HuH-7 (cell line): ENCODE measurements around the gene PLEKHA6.
A peak's percentile ranks its signal among the peaks of the same experiment; 100 is the strongest.

Experiments
- DNase-seq: peaks from one replicate; pipeline ENCODE4 v3.0.0; 2011; ENCODE audit warnings: low spot score

PLEKHA6 gene

GRCh38 chr1:204262506-204263253, 97.0 kb downstream of the PLEKHA6 start:
- DNase-seq, result no peak

GRCh38 chr1:204261746-204262505, 97.8 kb downstream of the PLEKHA6 start:
- no peak for DNase-seq

DNA sequence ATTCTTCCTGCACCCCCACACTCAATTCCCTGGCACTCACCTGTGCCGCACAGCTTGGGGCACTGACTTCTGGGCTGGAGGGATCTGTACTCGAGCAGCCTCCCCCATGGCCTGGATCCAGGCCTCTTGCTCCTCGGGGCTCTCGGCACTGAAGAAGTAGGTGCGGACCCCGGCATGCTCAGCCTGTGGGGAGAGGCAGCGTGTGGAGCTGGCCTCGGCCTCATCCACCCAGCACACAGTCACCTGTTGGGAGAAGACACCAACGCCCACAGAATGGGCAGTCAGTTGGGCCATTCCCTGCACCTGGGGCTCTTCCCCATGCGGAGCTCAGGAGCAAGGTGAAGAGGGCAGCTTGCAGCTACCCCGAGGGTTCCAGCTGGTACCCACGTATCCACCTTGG, 98.5 kb downstream of the PLEKHA6 start:
- DNase-seq, result no peak

- DNase-seq, result no peak
Measured at GRCh38 chr1:204260601-204261197, 99.0 kb downstream of the PLEKHA6 start.

GRCh38 chr1:204259782-204260181, 99.9 kb downstream of the PLEKHA6 start:
- no peak for DNase-seq

DNA sequence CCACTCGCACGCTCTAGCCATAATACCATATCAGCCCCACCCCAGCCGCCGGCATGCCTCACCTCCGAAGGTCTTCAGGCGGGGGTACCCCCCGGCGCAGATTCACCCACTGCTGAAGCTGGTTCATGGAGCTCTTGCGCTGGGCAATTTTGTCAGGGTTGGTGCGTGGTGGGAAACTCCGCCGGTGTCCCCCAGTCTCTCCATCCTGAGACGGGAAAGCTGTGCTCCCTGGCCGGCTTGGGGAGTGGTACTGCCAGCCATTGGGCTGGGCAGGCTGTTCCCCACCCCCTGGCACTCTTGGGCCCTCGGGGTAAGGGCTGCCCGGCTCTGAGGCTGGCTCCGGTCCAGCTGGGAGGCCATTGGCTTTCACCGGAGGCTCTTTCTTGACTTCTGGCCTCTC, 100.5 kb downstream of the PLEKHA6 start:
- no peak for DNase-seq

DNA sequence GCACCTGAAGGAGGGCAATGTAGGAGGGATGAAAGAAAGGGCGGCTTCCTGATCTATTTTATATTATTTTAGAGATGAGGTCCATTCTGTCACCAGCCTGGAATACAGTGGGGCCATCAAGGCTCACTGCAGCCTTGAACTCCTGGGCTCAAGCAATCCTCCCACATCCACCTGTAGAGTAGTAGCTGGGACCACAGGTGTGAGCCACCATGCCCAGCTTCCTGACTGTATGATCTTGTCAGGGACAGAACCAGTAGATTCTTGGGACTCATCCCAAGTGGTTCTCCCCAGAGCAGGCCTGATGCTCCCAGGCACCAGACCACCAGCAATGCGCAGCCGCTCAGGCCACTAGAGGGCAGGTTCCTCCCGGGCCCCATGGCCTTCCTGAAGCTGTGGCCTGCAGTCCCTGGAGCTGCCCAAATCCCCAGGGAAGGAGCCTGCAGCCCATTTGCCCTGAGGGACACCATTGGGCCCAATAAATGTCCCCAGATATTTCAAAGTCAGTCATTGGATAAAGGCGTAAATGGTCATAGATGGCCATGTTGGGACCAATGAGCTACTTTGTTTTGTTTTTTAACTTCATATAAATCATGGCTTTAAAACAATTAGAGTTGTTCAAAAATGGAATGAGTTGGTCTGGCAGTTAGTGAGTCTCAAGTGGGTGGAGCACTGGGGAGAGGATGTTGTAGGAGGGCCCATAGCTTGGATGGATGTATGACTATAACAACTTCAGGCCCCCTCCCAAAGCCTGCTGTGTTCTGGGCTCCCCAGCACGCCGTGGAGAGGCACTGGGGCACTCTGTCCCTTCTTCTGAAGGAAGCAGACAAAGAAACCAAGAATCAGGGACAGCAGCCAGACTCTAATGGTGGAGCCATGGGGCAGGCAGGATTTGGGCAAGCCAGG, 101.3 kb downstream of the PLEKHA6 start:
- peak; percentile 81 for DNase-seq

DNA sequence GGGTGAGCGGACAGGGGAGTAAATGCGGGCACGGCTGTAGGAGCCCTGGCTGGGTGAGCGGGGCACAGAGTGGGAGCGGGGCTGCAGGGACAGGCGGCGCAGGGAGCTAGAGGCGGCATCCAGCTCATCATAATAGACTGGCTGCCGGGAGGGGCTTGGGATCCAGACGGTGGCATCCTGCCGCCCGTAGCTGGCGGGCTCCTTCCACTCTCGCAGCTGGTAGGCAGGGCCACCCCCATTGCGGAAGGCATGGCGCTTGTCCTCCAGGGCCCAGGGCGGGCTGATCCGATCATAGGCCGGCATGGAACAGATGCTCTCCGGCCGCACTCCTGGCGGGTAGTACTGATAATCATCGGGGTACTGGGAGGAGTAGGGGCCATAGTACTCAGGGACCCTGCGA, 102.3 kb downstream of the PLEKHA6 start:
- no peak for DNase-seq

GRCh38 chr1:204256531-204256930, 103.2 kb downstream of the PLEKHA6 start:
- no peak for DNase-seq

- no peak for DNase-seq
Measured at GRCh38 chr1:204255966-204256365, 103.8 kb downstream of the PLEKHA6 start.

- DNase-seq, result no peak
Measured at GRCh38 chr1:204255225-204255624, 104.5 kb downstream of the PLEKHA6 start.

- peak; percentile 86 for DNase-seq
Measured at GRCh38 chr1:204254031-204254661, 105.6 kb downstream of the PLEKHA6 start.

GRCh38 chr1:204251926-204252689, 107.6 kb downstream of the PLEKHA6 start:
- no peak for DNase-seq

DNA sequence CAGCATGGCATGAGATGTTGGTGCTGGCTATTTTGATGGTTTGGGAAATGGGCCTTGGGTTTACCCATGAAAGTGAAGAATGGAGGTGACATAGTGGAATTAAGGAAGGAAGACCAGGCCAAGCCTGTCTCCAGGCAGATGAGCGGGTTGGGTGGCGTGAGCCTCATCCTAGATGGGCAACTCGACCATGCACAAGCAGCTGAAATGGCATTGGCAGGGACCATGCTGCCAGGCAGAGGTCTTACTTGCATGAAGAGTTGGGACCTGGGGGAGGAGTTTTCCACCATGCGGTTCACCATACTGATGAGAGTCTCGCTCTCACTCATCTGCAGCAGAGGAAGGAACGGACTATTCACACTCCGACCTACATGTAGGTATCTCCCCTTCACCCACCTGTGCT, 108.4 kb downstream of the PLEKHA6 start:
- no peak for DNase-seq

GRCh38 chr1:204250428-204251030, 109.2 kb downstream of the PLEKHA6 start:
- no peak for DNase-seq

GRCh38 chr1:204249736-204250427, 109.8 kb downstream of the PLEKHA6 start:
- no peak for DNase-seq

GRCh38 chr1:204248954-204249353, 110.8 kb downstream of the PLEKHA6 start:
- no peak for DNase-seq

GRCh38 chr1:204246876-204247275, 112.9 kb downstream of the PLEKHA6 start:
- no peak for DNase-seq

- no peak for DNase-seq
Measured at GRCh38 chr1:204242920-204243319, 116.8 kb downstream of the PLEKHA6 start.

- DNase-seq, result no peak
Measured at GRCh38 chr1:204241914-204242313, 117.8 kb downstream of the PLEKHA6 start.
